Measurements from ENCODE around the gene BARHL1.
A peak's percentile ranks its signal among the peaks of the same experiment; 100 is the strongest.
"Not testable (repeated sequence)": the region's sequence is repeated elsewhere in the genome, so short reads cannot be mapped to it uniquely, and the experiment has no call there.

Gene BARHL1

GRCh38 chr9:132557159-132557558 lies 25.2 kb upstream of the BARHL1 start:
- no peak for DNase-seq

- no peak for DNase-seq
These were observed 22.7 kb upstream of the BARHL1 start for GRCh38 chr9:132559711-132560110.

- DNase-seq, result no peak
These were observed 21.7 kb upstream of the BARHL1 start for GRCh38 chr9:132560616-132561202.

- DNase-seq, result no peak
These were observed 20.2 kb upstream of the BARHL1 start for GRCh38 chr9:132562306-132562573.

GRCh38 chr9:132564526-132564925 lies 17.9 kb upstream of the BARHL1 start:
- DNase-seq, result no peak

- not testable (repeated sequence) for DNase-seq
These were observed 13.6 kb upstream of the BARHL1 start for GRCh38 chr9:132568787-132569186.

GRCh38 chr9:132571806-132572600 lies 10.4 kb upstream of the BARHL1 start:
- no peak for DNase-seq

- DNase-seq, result no peak
These were observed 9.5 kb upstream of the BARHL1 start for GRCh38 chr9:132572921-132573320.

- peak; percentile 55 for DNase-seq
These were observed 7.3 kb upstream of the BARHL1 start for GRCh38 chr9:132575005-132575609.

GRCh38 chr9:132575811-132576210 lies 6.6 kb upstream of the BARHL1 start:
- DNase-seq, result no peak

GRCh38 chr9:132577119-132577518 lies 5.3 kb upstream of the BARHL1 start:
- DNase-seq, result no peak

GRCh38 chr9:132578367-132578932 lies 4.0 kb upstream of the BARHL1 start:
- DNase-seq, result no peak

GRCh38 chr9:132579427-132579798 lies 3.0 kb upstream of the BARHL1 start:
- DNase-seq, result no peak

GRCh38 chr9:132582786-132583583 lies 579 bp downstream of the BARHL1 start:
- DNase-seq, result no peak

- DNase-seq, result no peak
These were observed 1.3 kb downstream of the BARHL1 start for GRCh38 chr9:132583584-132584304.

- no peak for DNase-seq
These were observed 2.5 kb downstream of the BARHL1 start for GRCh38 chr9:132584601-132585560.

- no peak for DNase-seq
These were observed 3.8 kb downstream of the BARHL1 start for GRCh38 chr9:132585954-132586829.

- no peak for DNase-seq
These were observed 4.6 kb downstream of the BARHL1 start for GRCh38 chr9:132586830-132587591.

- no peak for DNase-seq
These were observed 5.2 kb downstream of the BARHL1 start for GRCh38 chr9:132587592-132587955.

- DNase-seq, result no peak
These were observed 5.7 kb downstream of the BARHL1 start for GRCh38 chr9:132588098-132588497.

All from CD4-positive, alpha-beta T cell treated with Interleukin-17A for 1 hour (primary cell).